Ishikawa (cell line): ENCODE data around the gene INKA1.
A peak's percentile ranks its signal among the peaks of the same experiment; 100 is the strongest.

Experiments
- CREB1 ChIP-seq: IDR thresholded peaks from 2 replicates; pipeline ENCODE4 v1.6.1; 2012; ENCODE audit warnings: low read depth
- EP300 ChIP-seq: IDR thresholded peaks from 2 replicates; pipeline ENCODE4 v1.6.1; 2012; ENCODE audit warnings: borderline replicate concordance
- MAX ChIP-seq: IDR thresholded peaks from 2 replicates; pipeline ENCODE4 v1.6.1; 2012
- NFIC ChIP-seq: IDR thresholded peaks from 2 replicates; pipeline ENCODE4 v1.6.1; 2012
- RAD21 ChIP-seq: IDR thresholded peaks from 2 replicates; pipeline ENCODE4 v1.6.1; 2012; ENCODE audit warnings: low read depth
- TEAD4 ChIP-seq: IDR thresholded peaks from 2 replicates; pipeline ENCODE4 v1.6.1; 2012
- YY1 ChIP-seq: IDR thresholded peaks from 2 replicates; pipeline ENCODE4 v1.6.1; 2012; ENCODE audit warnings: low read depth
- TF ChIP-seq, protein P1 (sequence below): IDR thresholded peaks from 2 replicates; pipeline ENCODE4 v1.6.1; 2012; ENCODE audit warnings: low read depth, mild to moderate bottlenecking

DNA sequence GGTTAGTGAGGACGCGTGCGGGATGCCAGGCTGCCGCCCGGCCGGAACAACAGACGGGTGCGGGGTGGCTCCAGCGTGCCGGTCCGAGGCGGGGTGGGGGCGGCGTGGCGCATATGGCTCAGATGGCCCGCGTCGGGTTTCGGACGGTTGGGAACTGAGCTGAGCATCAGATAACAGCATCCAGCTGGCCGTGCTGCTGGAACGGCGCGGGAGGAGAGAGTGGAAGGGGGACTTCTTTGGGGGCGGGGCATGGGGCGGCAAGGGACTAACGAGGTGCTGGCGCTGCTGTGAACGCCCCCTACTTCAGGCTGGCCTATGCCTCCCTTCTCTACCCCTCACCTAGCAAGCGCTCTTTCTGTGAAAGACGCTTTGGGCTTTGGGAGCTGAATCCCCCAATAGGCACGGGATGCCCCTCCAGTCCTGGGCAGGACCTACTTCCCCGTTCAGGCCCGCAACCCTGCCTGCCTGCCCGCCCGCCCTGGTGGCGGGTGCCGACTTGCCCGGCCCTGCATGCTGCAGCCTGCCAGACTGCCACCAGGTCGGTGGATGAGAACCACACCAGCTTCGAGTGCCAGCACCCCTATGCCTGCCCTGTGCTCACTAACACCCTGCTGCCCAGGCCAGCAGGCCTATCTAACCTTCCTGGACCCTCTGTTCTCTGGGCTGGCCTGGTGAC, 542 bp downstream of the INKA1 start:
- TF ChIP-seq, protein P1, sequence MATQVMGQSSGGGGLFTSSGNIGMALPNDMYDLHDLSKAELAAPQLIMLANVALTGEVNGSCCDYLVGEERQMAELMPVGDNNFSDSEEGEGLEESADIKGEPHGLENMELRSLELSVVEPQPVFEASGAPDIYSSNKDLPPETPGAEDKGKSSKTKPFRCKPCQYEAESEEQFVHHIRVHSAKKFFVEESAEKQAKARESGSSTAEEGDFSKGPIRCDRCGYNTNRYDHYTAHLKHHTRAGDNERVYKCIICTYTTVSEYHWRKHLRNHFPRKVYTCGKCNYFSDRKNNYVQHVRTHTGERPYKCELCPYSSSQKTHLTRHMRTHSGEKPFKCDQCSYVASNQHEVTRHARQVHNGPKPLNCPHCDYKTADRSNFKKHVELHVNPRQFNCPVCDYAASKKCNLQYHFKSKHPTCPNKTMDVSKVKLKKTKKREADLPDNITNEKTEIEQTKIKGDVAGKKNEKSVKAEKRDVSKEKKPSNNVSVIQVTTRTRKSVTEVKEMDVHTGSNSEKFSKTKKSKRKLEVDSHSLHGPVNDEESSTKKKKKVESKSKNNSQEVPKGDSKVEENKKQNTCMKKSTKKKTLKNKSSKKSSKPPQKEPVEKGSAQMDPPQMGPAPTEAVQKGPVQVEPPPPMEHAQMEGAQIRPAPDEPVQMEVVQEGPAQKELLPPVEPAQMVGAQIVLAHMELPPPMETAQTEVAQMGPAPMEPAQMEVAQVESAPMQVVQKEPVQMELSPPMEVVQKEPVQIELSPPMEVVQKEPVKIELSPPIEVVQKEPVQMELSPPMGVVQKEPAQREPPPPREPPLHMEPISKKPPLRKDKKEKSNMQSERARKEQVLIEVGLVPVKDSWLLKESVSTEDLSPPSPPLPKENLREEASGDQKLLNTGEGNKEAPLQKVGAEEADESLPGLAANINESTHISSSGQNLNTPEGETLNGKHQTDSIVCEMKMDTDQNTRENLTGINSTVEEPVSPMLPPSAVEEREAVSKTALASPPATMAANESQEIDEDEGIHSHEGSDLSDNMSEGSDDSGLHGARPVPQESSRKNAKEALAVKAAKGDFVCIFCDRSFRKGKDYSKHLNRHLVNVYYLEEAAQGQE, result no peak
- no peak for TF ChIP-seq RAD21
- TF ChIP-seq YY1, result no peak
- TF ChIP-seq NFIC, result no peak
- 0 out of 2 replicates have a peak, but pooled peaks have one; percentile 34 for TF ChIP-seq TEAD4
- TF ChIP-seq CREB1, result no peak
- 0 out of 2 replicates have a peak, but pooled peaks have one; percentile 12 for TF ChIP-seq MAX
- no peak for TF ChIP-seq EP300
